Sigmoid colon (tissue), 7 donors: ENCODE measurements around the gene CYB561A3. TPM values are rescaled to one million over a fixed set of nuclear protein-coding genes. Genes with fewer than 3 reads are reported as not detected.

ENCODE experiments used
- DNase-seq: peaks from one replicate; pipeline ENCODE4 v3.0.0-alpha.2; 2019
- H3K27ac ChIP-seq, 4 donors: fragments of 200-600 bp; sonication (generic); one replicate each; pipeline ENCODE4 v1.5.1; 2016 to 2019; ENCODE audit warnings: mild to moderate bottlenecking in 1 of 4
- H3K27me3 ChIP-seq, 3 donors: fragments of 200-600 bp; sonication (generic); one replicate each; pipeline ENCODE4 v1.5.1; 2019; ENCODE audit warnings: mild to moderate bottlenecking in 1 of 3
- H3K36me3 ChIP-seq, 4 donors: fragments of 200-600 bp; sonication (generic); one replicate each; pipeline ENCODE4 v1.5.1; 2016 to 2019
- H3K4me1 ChIP-seq, 4 donors: fragments of 200-600 bp; sonication (generic); one replicate each; pipeline ENCODE4 v1.5.1; 2017 to 2019
- H3K4me3 ChIP-seq, 4 donors: fragments of 200-600 bp; sonication (generic); one replicate each; pipeline ENCODE4 v1.5.1; 2017 to 2019; ENCODE audit warnings: mild to moderate bottlenecking in 2 of 4, moderate library complexity in 1 of 4
- H3K9me3 ChIP-seq, 4 donors: fragments of 200-600 bp in 3 of 4; sonication (generic) in 3 of 4; one replicate each; pipeline versions ENCODE4 v1.5.1 to v1.6.1; 2013 to 2019
- CTCF ChIP-seq, 4 experiments: fragments of 450-650 bp in 3 of 4; fragments of 200-600 bp in 1 of 4; IDR thresholded peaks; one replicate each; pipeline ENCODE4 v1.5.1; 2016 to 2019; ENCODE audit warnings: antibody characterized with exemption in 4 of 4, mild to moderate bottlenecking in 3 of 4, moderate library complexity in 2 of 4
- EP300 ChIP-seq, 4 donors: sonication (generic); formaldehyde crosslinking; IDR thresholded peaks; one replicate each; pipeline ENCODE4 v1.6.1; 2017; ENCODE audit warnings: antibody characterized with exemption in 4 of 4
- POLR2A ChIP-seq, 2 donors: fragments of 450-650 bp; IDR thresholded peaks; one replicate each; pipeline ENCODE4 v1.6.1; 2016; ENCODE audit warnings: antibody characterized with exemption in 2 of 2, mild to moderate bottlenecking in 2 of 2, moderate library complexity in 2 of 2
- POLR2AphosphoS5 ChIP-seq, 4 donors: sonication (generic); formaldehyde crosslinking; IDR thresholded peaks; one replicate each; pipeline ENCODE4 v1.6.1; 2017; ENCODE audit warnings: antibody characterized with exemption in 4 of 4
- WGBS, 2 donors: extraction: QIAGEN DNeasy Blood & Tissue Kit; methylation state at CpG; one replicate each; pipeline ENCODE4 v1.1.7; 2013; 5-methylcytosine and 5-hydroxymethylcytosine counted together
- intact Hi-C: fragments of 100-400 bp; cut with DNase I; formaldehyde crosslinking; loops from one replicate; pipeline ENCODE4 v1.15.1; 2023
- polyA plus RNA-seq, 3 donors: library from polyadenylated mRNA; stranded (reverse); fragments of 200-250 nt; gene quantifications; one replicate each; pipeline ENCODE4 v1.2.3, GENCODE V29; 2013
- total RNA-seq, 4 donors: library from RNA; depleted of rRNA; stranded (reverse); fragments of >200 nt; gene quantifications; one replicate each; pipeline ENCODE4 v1.1.0, GENCODE V29; 2016
- donor health status: healthy with polysubstance abuse.
- donor health status: Bipolar disorder and iron deficiency.
- donor health status: healthy.

CYB561A3 gene
- total and polyA plus RNA-seq, 7 donors: 17.3 to 66.2 (median 35.1) TPM

GRCh38 chr11:61349916-61350315, 11.8 kb downstream of the CYB561A3 start:
- H3K27me3 ChIP-seq: no peaks in the 10 kb centered on the region
- DNase-seq: no peak
- TF ChIP-seq EP300 (IDR thresholded peaks at IDR 0.05): no peak
- no peak for TF ChIP-seq CTCF (IDR thresholded peaks at IDR 0.05)
- no peak for TF ChIP-seq POLR2AphosphoS5 (IDR thresholded peaks at IDR 0.05)
- no peak for TF ChIP-seq POLR2A (IDR thresholded peaks at IDR 0.05)
- H3K4me3 ChIP-seq: no peak overlapping the region
- no peaks in the 10 kb centered on the region for H3K9me3 ChIP-seq
- 95 to 96% methylated on average over 10 of the region's 10 CpGs for WGBS, 2 donors
- intact Hi-C loops: no loop called here
- H3K36me3 ChIP-seq: peaks cover 0 to 83% (median 47%) of the 10 kb centered on the region in 4 donors
- H3K4me1 ChIP-seq: no peaks in the 10 kb centered on the region
- no peak overlapping the region for H3K27ac ChIP-seq

- Histone ChIP-seq H3K36me3 (peaks cover 0 to 79% (median 47%) of the 10 kb centered on the region in 4 donors), H3K4me3 (no peak overlapping the region), H3K27ac (no peak overlapping the region), H3K9me3 (no peaks in the 10 kb centered on the region), H3K4me1 (no peaks in the 10 kb centered on the region), H3K27me3 (no peaks in the 10 kb centered on the region)
- intact Hi-C loops: no loop called here
- no peak for DNase-seq
- 93 to 94% methylated on average over 12 of the region's 12 CpGs for WGBS, 2 donors
- TF ChIP-seq POLR2AphosphoS5 (IDR thresholded peaks at IDR 0.05) (no peak), POLR2A (IDR thresholded peaks at IDR 0.05) (no peak), CTCF (IDR thresholded peaks at IDR 0.05) (no peak), EP300 (IDR thresholded peaks at IDR 0.05) (no peak)
Measured at GRCh38 chr11:61349189-61349751, 12.4 kb downstream of the CYB561A3 start.

- Histone ChIP-seq H3K27me3 (no peaks in the 10 kb centered on the region), H3K36me3 (peaks cover 0 to 66% (median 36%) of the 10 kb centered on the region in 4 donors), H3K4me1 (no peaks in the 10 kb centered on the region), H3K27ac (no peak overlapping the region), H3K9me3 (no peaks in the 10 kb centered on the region), H3K4me3 (no peak overlapping the region)
- TF ChIP-seq CTCF (IDR thresholded peaks at IDR 0.05) (no peak), POLR2A (IDR thresholded peaks at IDR 0.05) (no peak)
- no peak for DNase-seq
- intact Hi-C loops: no loop called here
- WGBS, 2 donors: 86% methylated on average over 11 of the region's 11 CpGs
Measured at GRCh38 chr11:61347916-61348461, 13.7 kb downstream of the CYB561A3 start.

GRCh38 chr11:61345954-61346843, 15.5 kb downstream of the CYB561A3 start:
- Histone ChIP-seq H3K4me1 (no peaks in the 10 kb centered on the region), H3K27ac (no peak overlapping the region)
- intact Hi-C loops: no loop called here

GRCh38 chr11:61345170-61345610, 16.5 kb downstream of the CYB561A3 start:
- Histone ChIP-seq H3K36me3 (peaks cover 0 to 39% (median 13%) of the 10 kb centered on the region in 4 donors), H3K9me3 (no peaks in the 10 kb centered on the region), H3K4me3 (no peak overlapping the region), H3K27me3 (no peaks in the 10 kb centered on the region), H3K4me1 (no peaks in the 10 kb centered on the region), H3K27ac (no peak overlapping the region)
- intact Hi-C loops: no loop called here
- 82 to 83% methylated on average over 4 of the region's 4 CpGs for WGBS, 2 donors
- no peak for DNase-seq
- TF ChIP-seq POLR2AphosphoS5 (IDR thresholded peaks at IDR 0.05): no peak
- TF ChIP-seq POLR2A (IDR thresholded peaks at IDR 0.05): no peak
- TF ChIP-seq EP300 (IDR thresholded peaks at IDR 0.05): no peak
- TF ChIP-seq CTCF (IDR thresholded peaks at IDR 0.05): no peak

More at GRCh38 chr11:61345954-61346843, 15.5 kb downstream of the CYB561A3 start:
- Histone ChIP-seq H3K36me3 (peaks cover 0 to 49% (median 21%) of the 10 kb centered on the region in 4 donors), H3K27me3 (no peaks in the 10 kb centered on the region), H3K4me3 (no peak overlapping the region), H3K9me3 (no peaks in the 10 kb centered on the region)
- DNase-seq: no peak
- TF ChIP-seq POLR2AphosphoS5 (IDR thresholded peaks at IDR 0.05) (no peak), POLR2A (IDR thresholded peaks at IDR 0.05) (no peak)
- WGBS, 2 donors: 49 to 74% methylated on average over 14 of the region's 14 CpGs
